Measurements from ENCODE around the gene PACSIN1. TPM values are rescaled to one million over a fixed set of nuclear protein-coding genes. Genes with fewer than 3 reads are reported as not detected.

PACSIN1 gene
- polyA plus RNA-seq, 1 donor (not counting 4 experiments of a cell fraction or from before 2014, with no cell fraction given), result not detected

DNA sequence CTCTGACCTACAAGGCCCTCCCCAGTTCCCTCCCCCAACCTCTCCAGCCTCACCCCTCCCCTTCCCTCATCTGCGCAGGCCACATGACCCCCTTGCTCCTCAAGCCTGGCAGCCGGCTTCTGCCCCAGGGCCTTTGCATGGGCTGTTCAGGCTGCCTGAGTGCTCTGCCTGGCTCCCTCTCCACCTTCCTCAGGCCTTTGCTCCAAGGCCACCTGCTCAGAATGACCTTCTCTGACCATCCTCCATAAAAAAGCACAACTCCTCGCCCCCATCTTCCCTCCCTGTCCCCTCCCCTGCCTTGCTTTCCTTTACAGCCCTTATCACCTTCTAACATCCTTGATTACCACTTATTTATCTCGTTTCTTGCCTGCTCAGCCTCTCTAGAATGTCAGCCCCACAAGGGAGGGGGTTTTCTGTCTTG lies 51.6 kb downstream of the PACSIN1 start:
- DNase-seq (ENCODE audit: low read depth, low spot score) (no peak), FAIRE-seq (no peak)
- Histone ChIP-seq H3K4me2 (ENCODE audit: control insufficient read depth, extremely low read depth, insufficient read depth, low read depth, low read length) (no peak overlapping the region), H3K27ac (ENCODE audit: control insufficient read depth, insufficient read depth, low read length) (no peak overlapping the region), H3K79me2 (ENCODE audit: control insufficient read depth, insufficient read depth, low read length) (no peaks in the 10 kb centered on the region), H3K9ac (ENCODE audit: control insufficient read depth, extremely low read depth, insufficient read depth, low read length) (no peak overlapping the region), H3K9me1 (ENCODE audit: control insufficient read depth, extremely low read depth, insufficient read depth, low read length) (no peaks in the 10 kb centered on the region), H4K20me1 (ENCODE audit: control insufficient read depth, extremely low read depth, insufficient read depth, low read length) (no peaks in the 10 kb centered on the region), H3K36me3 (ENCODE audit: control insufficient read depth in 2 of 2, extremely low read depth in 1 of 2, insufficient read depth in 2 of 2, low read length in 2 of 2) (no peaks in the 10 kb centered on the region), H3K4me3 (ENCODE audit: control insufficient read depth in 2 of 3, extremely low read depth in 1 of 3, insufficient read depth in 2 of 3, low read depth in 1 of 3, low read length in 3 of 3) (no peak overlapping the region), H3K9me3 (ENCODE audit: control insufficient read depth, low read depth, low read length) (no peaks in the 10 kb centered on the region), H3K4me1 (ENCODE audit: control insufficient read depth, extremely low read depth, insufficient read depth, low read length) (no peaks in the 10 kb centered on the region), H2AFZ (ENCODE audit: control insufficient read depth, low read length) (no peak overlapping the region), H3K27me3 (ENCODE audit: control insufficient read depth, extremely low read depth, insufficient read depth, low read length) (peaks cover 30% of the 10 kb centered on the region)
- TF ChIP-seq, protein P1, sequence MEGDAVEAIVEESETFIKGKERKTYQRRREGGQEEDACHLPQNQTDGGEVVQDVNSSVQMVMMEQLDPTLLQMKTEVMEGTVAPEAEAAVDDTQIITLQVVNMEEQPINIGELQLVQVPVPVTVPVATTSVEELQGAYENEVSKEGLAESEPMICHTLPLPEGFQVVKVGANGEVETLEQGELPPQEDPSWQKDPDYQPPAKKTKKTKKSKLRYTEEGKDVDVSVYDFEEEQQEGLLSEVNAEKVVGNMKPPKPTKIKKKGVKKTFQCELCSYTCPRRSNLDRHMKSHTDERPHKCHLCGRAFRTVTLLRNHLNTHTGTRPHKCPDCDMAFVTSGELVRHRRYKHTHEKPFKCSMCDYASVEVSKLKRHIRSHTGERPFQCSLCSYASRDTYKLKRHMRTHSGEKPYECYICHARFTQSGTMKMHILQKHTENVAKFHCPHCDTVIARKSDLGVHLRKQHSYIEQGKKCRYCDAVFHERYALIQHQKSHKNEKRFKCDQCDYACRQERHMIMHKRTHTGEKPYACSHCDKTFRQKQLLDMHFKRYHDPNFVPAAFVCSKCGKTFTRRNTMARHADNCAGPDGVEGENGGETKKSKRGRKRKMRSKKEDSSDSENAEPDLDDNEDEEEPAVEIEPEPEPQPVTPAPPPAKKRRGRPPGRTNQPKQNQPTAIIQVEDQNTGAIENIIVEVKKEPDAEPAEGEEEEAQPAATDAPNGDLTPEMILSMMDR (optimal IDR thresholded peaks at IDR 0.05 in 1 of 3, IDR thresholded peaks at IDR 0.05 in 1 of 3, conservative IDR thresholded peaks at IDR 0.05 in 1 of 3; ENCODE audit: extremely low read depth in 1 of 3, insufficient read depth in 2 of 3, low read length in 3 of 3), result no peak
- no peak for TF ChIP-seq EZH2 (IDR thresholded peaks at IDR 0.05; ENCODE audit: low read length)
- dilution Hi-C loops (cut with MboI; ENCODE audit: extremely low pct_ligation_motif_present, low sequenced_read_pairs), result no loop called here

DNA sequence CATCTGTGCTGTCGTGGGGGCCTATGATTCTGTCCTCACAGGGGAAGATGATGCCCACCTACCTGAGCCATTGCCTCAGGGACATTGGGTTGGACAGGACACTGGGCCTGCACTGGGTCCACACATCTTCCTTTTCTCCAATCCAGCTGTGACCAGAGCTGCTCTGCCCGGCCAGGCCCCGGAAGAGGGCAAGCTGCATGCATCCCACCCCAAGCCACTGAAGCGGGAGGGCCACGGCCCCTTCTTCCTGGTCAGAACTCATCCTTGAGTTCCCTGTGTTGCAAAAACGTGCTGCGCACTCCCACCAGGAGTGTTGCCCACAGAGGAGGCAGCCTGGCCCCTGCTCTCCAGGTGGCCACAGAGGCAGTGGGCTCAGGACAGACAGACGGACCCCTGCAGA lies 52.1 kb downstream of the PACSIN1 start:
- Histone ChIP-seq H3K4me1 (ENCODE audit: control insufficient read depth, extremely low read depth, insufficient read depth, low read length) (no peaks in the 10 kb centered on the region), H3K27me3 (ENCODE audit: control insufficient read depth, extremely low read depth, insufficient read depth, low read length) (peaks cover 30% of the 10 kb centered on the region), H3K9me3 (ENCODE audit: control insufficient read depth, low read depth, low read length) (no peaks in the 10 kb centered on the region), H3K4me3 (ENCODE audit: control insufficient read depth in 2 of 3, extremely low read depth in 1 of 3, insufficient read depth in 2 of 3, low read depth in 1 of 3, low read length in 3 of 3) (no peak overlapping the region), H3K36me3 (ENCODE audit: control insufficient read depth in 2 of 2, extremely low read depth in 1 of 2, insufficient read depth in 2 of 2, low read length in 2 of 2) (no peaks in the 10 kb centered on the region), H3K9me1 (ENCODE audit: control insufficient read depth, extremely low read depth, insufficient read depth, low read length) (no peaks in the 10 kb centered on the region), H3K4me2 (ENCODE audit: control insufficient read depth, extremely low read depth, insufficient read depth, low read depth, low read length) (no peak overlapping the region), H3K79me2 (ENCODE audit: control insufficient read depth, insufficient read depth, low read length) (no peaks in the 10 kb centered on the region), H4K20me1 (ENCODE audit: control insufficient read depth, extremely low read depth, insufficient read depth, low read length) (no peaks in the 10 kb centered on the region), H2AFZ (ENCODE audit: control insufficient read depth, low read length) (no peak overlapping the region), H3K9ac (ENCODE audit: control insufficient read depth, extremely low read depth, insufficient read depth, low read length) (no peak overlapping the region), H3K27ac (ENCODE audit: control insufficient read depth, insufficient read depth, low read length) (no peak overlapping the region)
- no peak for DNase-seq (ENCODE audit: low read depth, low spot score)
- dilution Hi-C loops (cut with MboI; ENCODE audit: extremely low pct_ligation_motif_present, low sequenced_read_pairs), result no loop called here
- FAIRE-seq, result no peak
- no peak for TF ChIP-seq EZH2 (IDR thresholded peaks at IDR 0.05; ENCODE audit: low read length)
- TF ChIP-seq, protein P1 (optimal IDR thresholded peaks at IDR 0.05 in 1 of 3, IDR thresholded peaks at IDR 0.05 in 1 of 3, conservative IDR thresholded peaks at IDR 0.05 in 1 of 3; ENCODE audit: extremely low read depth in 1 of 3, insufficient read depth in 2 of 3, low read length in 3 of 3), result no peak

Measured in keratinocyte (primary cell).